NCI-H524 treated with DMSO at 0.1 percent for 48 hours (cell line): ENCODE measurements around the gene MINDY2.

Source experiments
- DNase-seq: peaks from one replicate; lab custom pipeline; 2025; lab: John Stamatoyannopoulos, UW

Gene MINDY2

GRCh38 chr15:58886921-58887320 is 115.8 kb downstream of the MINDY2 start:
- no peak for DNase-seq

- no peak for DNase-seq
Measured at GRCh38 chr15:58889363-58889762, 118.3 kb downstream of the MINDY2 start.

DNA sequence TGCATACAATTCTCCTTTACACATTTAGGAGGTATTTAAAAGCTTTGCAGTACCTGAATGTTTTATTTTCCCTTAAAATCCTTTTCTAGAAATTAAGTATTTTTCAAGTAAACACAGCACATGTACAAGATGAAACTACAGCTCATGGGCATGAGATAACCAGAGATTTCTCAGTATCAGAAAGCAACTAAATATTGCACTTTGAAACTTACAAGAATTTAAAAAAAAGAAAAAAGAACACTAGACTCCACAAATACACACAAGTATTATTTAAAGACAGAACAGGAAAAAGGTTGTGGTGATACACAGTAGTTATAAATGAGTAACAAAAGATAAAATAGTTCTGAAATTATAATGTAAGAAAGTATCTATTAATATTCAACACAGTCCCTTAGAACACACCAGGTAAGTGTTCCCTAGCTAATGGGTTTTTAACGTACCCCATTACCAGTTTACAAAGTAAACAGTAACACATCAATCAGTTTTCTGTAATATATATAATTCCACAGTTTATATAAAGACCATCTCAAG is 127.1 kb downstream of the MINDY2 start:
- no peak for DNase-seq

DNA sequence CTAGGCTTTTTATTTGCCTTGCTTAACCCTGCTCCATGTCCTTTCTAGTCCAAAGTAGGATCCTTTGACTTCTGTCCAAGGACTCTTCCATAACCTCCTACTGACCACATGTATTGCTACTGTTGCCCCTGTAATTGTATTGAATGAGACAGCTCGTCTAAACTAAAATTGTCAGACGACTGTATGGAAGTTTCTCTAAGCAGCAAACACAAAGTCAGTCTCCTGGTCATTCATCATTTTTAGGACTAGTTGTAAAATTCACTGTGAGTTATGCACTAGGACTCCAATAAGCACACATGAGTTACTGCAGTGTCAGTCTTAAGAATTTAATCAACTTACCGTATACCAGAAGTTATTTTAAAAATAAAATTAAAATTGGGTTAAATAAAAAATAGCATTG is 129.5 kb downstream of the MINDY2 start:
- no peak for DNase-seq

- no peak for DNase-seq
Measured at GRCh38 chr15:58908550-58909309, 137.6 kb downstream of the MINDY2 start.

DNA sequence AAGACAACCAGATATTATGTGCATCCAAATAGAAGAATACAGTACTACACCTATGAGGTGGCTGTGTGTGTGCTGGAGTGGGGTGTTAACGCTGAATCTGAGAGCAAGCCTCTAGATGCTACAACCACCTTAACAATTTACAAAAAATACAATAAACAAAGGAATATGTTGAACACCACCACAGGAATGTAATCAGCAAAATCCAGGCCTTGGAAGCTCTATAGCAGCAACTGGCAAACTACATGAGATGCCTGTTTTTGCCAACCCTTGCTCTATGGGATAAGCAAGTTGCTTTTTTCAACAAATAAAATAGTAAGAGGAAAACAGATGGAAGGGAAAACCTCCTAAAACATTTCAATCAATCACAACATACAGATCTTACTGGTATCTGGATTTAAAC is 138.5 kb downstream of the MINDY2 start:
- DNase-seq, result no peak

DNA sequence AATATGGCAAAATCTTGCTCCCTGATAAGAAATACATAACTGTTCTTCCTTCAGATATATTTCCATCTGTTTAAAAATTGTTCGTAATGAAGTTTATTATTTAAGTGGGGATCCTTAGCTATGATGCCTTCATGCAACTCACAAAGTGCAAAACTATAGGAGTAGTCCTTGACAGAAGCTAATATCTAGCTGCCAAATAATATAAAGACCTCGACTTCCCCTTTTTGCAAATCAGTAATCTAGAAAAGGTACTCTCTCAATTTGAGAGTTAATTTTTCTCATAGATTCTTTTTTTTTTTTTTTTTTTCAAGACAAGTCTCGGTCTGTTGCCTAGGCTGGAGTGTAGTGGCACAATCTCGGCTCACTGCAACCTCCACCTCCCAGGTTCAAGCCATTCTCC is 139.4 kb downstream of the MINDY2 start:
- no peak for DNase-seq
